ENCODE measurements around the gene IFNL3. TPM values are rescaled to one million over a fixed set of nuclear protein-coding genes. Genes with fewer than 3 reads are reported as not detected.

The IFNL3 gene
- total RNA-seq, 1 experiment from 2014 or later, result not detected

DNA sequence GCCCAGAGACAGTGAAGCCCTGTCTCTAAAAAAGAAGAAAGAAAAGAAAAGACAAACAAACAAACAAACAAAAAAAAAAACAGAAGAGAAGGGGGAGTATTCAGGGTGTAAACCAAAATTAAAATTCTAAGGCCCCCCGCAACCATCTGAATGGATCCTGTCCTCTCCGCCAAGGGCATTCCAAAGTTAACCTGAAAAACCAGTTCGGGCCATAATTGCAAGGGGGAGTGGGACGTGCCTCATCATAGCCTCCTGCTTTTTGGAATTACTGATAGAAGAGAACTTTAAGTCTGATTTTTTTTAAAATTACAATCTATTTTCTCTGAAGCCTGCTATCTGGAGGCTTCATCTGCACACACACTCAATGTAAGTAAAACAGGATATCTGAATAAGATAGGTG lies 17.7 kb upstream of the IFNL3 start:
- BruUV-seq (replicated peaks), result no TSS peak
- no peak overlapping the region for H3K27ac Mint-ChIP-seq (ENCODE audit: unreplicated experiment)
- no peaks in the 10 kb centered on the region for H3K9me3 Mint-ChIP-seq (ENCODE audit: low read depth, unreplicated experiment)
- peaks cover 4% of the 10 kb centered on the region for H3K36me3 Mint-ChIP-seq (ENCODE audit: insufficient read depth, unreplicated experiment)
- no peak overlapping the region for H3K4me3 Mint-ChIP-seq (ENCODE audit: low read depth, unreplicated experiment)
- TF ChIP-seq, protein P1, sequence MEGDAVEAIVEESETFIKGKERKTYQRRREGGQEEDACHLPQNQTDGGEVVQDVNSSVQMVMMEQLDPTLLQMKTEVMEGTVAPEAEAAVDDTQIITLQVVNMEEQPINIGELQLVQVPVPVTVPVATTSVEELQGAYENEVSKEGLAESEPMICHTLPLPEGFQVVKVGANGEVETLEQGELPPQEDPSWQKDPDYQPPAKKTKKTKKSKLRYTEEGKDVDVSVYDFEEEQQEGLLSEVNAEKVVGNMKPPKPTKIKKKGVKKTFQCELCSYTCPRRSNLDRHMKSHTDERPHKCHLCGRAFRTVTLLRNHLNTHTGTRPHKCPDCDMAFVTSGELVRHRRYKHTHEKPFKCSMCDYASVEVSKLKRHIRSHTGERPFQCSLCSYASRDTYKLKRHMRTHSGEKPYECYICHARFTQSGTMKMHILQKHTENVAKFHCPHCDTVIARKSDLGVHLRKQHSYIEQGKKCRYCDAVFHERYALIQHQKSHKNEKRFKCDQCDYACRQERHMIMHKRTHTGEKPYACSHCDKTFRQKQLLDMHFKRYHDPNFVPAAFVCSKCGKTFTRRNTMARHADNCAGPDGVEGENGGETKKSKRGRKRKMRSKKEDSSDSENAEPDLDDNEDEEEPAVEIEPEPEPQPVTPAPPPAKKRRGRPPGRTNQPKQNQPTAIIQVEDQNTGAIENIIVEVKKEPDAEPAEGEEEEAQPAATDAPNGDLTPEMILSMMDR (IDR thresholded peaks at IDR 0.05; ENCODE audit: unreplicated experiment), result no peak
- H3K4me1 Mint-ChIP-seq (ENCODE audit: low read depth, unreplicated experiment), result peaks cover 15% of the 10 kb centered on the region
- DNase-seq, result no peak
- H3K27me3 Mint-ChIP-seq (ENCODE audit: unreplicated experiment), result peaks cover 32% of the 10 kb centered on the region
- intact Hi-C loops (cut with micrococcal nuclease; ENCODE audit: unreplicated experiment), result loop anchor here (10.0 kb wide), 1 partner anchor 48 kb away; no protein-coding TSS in a partner anchor
- CTCF ChIA-PET, result no interaction called here

DNA sequence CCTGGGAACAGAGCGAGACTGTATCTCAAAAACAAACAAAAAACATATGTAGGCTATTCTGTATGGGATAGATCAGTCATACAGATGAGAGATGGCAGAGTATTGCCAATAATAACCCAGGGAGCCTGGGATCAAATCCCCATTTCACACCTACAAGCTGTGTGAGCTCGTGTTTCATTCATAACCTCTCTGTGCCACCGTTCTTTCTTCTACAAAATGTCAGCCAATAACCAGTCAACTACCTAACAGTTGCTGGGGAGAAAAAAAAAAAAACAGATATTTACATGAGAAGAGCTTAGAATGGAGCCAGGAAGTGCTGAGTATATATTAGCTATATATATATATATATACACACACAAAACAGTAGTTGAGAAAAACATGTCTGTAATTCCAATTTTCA lies 16.9 kb upstream of the IFNL3 start:
- BruUV-seq (replicated peaks), result no TSS peak
- Mint-ChIP-seq H3K4me3 (ENCODE audit: low read depth, unreplicated experiment) (no peak overlapping the region), H3K27me3 (ENCODE audit: unreplicated experiment) (peaks cover 32% of the 10 kb centered on the region), H3K9me3 (ENCODE audit: low read depth, unreplicated experiment) (no peaks in the 10 kb centered on the region), H3K27ac (ENCODE audit: unreplicated experiment) (no peak overlapping the region), H3K4me1 (ENCODE audit: low read depth, unreplicated experiment) (peaks cover 15% of the 10 kb centered on the region), H3K36me3 (ENCODE audit: insufficient read depth, unreplicated experiment) (peaks cover 4% of the 10 kb centered on the region)
- DNase-seq, result no peak
- intact Hi-C loops (cut with micrococcal nuclease; ENCODE audit: unreplicated experiment), result loop anchor here (10.0 kb wide), 1 partner anchor 47 kb away; no protein-coding TSS in a partner anchor
- TF ChIP-seq, protein P1 (IDR thresholded peaks at IDR 0.05; ENCODE audit: unreplicated experiment), result no peak
- CTCF ChIA-PET, result no interaction called here

DNA sequence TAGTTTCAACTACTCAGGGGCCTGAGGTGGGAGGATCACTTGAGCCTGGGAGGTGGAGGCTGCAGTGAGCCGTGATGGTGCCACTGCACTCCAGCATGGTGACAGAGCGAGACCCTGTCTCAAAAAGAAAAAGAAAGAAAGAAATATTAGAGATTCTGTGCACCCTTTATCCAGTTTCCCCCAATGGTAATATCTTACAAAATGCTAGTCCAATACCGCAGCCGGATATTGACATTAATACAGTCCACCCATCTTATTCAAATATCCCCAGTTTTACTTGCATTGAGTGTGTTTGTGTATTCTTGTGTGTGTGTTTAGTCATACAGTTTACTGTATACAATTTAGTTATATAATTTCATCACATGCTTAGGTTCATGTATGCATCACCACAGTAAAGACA lies 12.4 kb upstream of the IFNL3 start:
- Mint-ChIP-seq H3K4me1 (ENCODE audit: low read depth, unreplicated experiment) (peaks cover 10% of the 10 kb centered on the region), H3K4me3 (ENCODE audit: low read depth, unreplicated experiment) (no peak overlapping the region), H3K9me3 (ENCODE audit: low read depth, unreplicated experiment) (no peaks in the 10 kb centered on the region), H3K27me3 (ENCODE audit: unreplicated experiment) (peaks cover 28% of the 10 kb centered on the region), H3K27ac (ENCODE audit: unreplicated experiment) (no peak overlapping the region), H3K36me3 (ENCODE audit: insufficient read depth, unreplicated experiment) (peaks cover 4% of the 10 kb centered on the region)
- no TSS peak for BruUV-seq (replicated peaks)
- TF ChIP-seq, protein P1 (IDR thresholded peaks at IDR 0.05; ENCODE audit: unreplicated experiment), result no peak
- intact Hi-C loops (cut with micrococcal nuclease; ENCODE audit: unreplicated experiment), result no loop called here
- DNase-seq, result no peak
- CTCF ChIA-PET, result interaction anchor here (0.7 kb wide), 1 partner anchor 43 kb away, joined by 3 read pairs; no protein-coding TSS in a partner anchor

DNA sequence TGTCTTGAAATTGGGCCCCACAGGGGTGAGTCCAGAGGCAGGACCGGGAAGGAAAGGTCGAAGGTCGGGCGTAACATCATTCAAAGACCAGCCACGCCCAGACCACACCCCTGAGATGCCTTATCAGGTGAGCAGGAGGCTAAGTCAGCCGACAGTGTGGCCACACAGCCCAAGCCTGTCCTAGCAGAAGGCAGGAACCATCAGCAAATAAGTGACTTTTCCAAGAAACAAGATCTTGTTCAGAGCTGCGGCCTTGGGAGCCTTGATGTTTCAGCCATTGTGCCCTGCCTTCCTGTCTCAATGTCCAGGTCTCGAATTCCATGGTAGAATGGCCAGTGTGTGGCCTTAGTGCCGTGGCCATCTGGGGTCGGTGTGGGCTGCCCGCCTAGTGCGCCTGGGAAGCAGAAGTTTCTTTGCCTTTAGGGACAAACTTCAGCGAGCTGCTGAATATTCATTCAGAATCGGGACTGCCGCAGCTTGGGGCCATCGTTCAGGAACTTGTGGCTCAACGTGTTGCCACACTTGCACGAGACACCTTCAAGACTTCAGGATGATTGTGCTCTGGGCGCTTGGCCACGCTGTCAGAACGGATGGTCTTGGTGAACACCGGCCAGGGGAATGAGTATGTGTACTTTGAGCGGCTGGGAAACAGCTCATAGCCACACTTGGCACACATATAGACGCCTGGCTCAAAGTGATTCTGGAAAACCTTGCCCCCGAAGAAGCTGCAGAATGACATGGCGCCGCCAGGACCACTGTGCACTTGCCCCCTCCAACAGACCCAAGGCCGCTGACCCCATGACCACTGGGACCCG lies 9.9 kb upstream of the IFNL3 start:
- peaks cover 44% of the 10 kb centered on the region for H3K27me3 Mint-ChIP-seq (ENCODE audit: unreplicated experiment)
- TF ChIP-seq, protein P1 (IDR thresholded peaks at IDR 0.05; ENCODE audit: unreplicated experiment), result no peak
- DNase-seq, result no peak
- BruUV-seq (replicated peaks), result no TSS peak
- peaks cover 4% of the 10 kb centered on the region for H3K36me3 Mint-ChIP-seq (ENCODE audit: insufficient read depth, unreplicated experiment)
- H3K4me1 Mint-ChIP-seq (ENCODE audit: low read depth, unreplicated experiment), result peaks cover 10% of the 10 kb centered on the region
- H3K9me3 Mint-ChIP-seq (ENCODE audit: low read depth, unreplicated experiment), result no peaks in the 10 kb centered on the region
- intact Hi-C loops (cut with micrococcal nuclease; ENCODE audit: unreplicated experiment), result no loop called here
- CTCF ChIA-PET, result interaction anchor here (0.7 kb wide), 1 partner anchor 181 kb away, joined by 3 read pairs; the partner anchor contains the start of gene RPS16
- H3K27ac Mint-ChIP-seq (ENCODE audit: unreplicated experiment), result no peak overlapping the region
- no peak overlapping the region for H3K4me3 Mint-ChIP-seq (ENCODE audit: low read depth, unreplicated experiment)
